A549 (cell line): ENCODE measurements around the gene KRAS.

Experiments
- CEBPB ChIP-seq, 2 experiments: fragments of >200 bp in 1 of 2; sonication (Bioruptor Twin) in 1 of 2; formaldehyde crosslinking in 1 of 2; IDR thresholded peaks; 2 replicates each; pipeline ENCODE4 v1.6.1; 2012 to 2016
- CTCF ChIP-seq: fragments of >200 bp; sonication (Bioruptor Twin); formaldehyde crosslinking; IDR thresholded peaks from 3 replicates; pipeline ENCODE4 v1.5.1; 2016
- TFCP2L1 ChIP-seq: fragments of 250-450 bp; sonication (Bioruptor Pico); IDR thresholded peaks from 2 replicates; pipeline ENCODE4 v1.5.0; 2021; ENCODE audit warnings: mild to moderate bottlenecking

DNA sequence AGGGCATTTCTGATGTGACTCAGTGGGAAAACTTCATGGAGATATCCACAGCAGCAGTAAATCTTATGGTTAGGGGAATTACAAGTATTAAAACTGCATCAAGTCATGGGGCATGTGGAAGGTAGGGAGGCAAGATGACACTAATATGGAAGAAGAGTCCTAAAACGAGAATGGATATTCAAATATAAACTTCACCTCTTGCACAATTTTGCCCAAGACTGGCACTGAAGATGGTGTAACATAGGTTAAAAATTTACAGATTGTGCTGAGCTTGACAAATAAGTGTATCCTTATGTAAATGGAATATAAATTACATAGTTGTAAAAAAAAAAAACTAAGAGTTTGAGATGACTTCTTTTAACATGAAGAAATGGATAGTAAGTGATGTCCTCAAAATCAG, 42.9 kb downstream of the KRAS start:
- TF ChIP-seq CTCF: no peak
- TF ChIP-seq CEBPB (IDR thresholded peaks at IDR 0.05): peak; percentile 38 to 44; a peak in 2 of 4 replicates
- no peak for TF ChIP-seq TFCP2L1 (CRISPR knock-in tag)
